Activated CD8-positive, alpha-beta T cell treated with anti-CD3 and anti-CD28 coated beads, Interleukin-2, amount 10 ng/mL, durations not matched to agents 7 days and 5 days (primary cell): Measurements from ENCODE around the gene CMC1. TPM values are rescaled to one million over a fixed set of nuclear protein-coding genes. Genes with fewer than 3 reads are reported as not detected.
"Not testable (repeated sequence)": the region's sequence is repeated elsewhere in the genome, so short reads cannot be mapped to it uniquely, and the experiment has no call there.

ENCODE experiments used
- ATAC-seq: fragments of 150-1000 bp; cut with Tn5 transposase; one replicate; pipeline ENCODE4 v1.10.0; 2021; ENCODE audit warnings: moderate library complexity
- CTCF ChIA-PET: fragments of 350-600 bp; sonication (Branson Sonifier 250); formaldehyde crosslinking; loops from one replicate; lab custom pipeline; 2021; ENCODE audit warnings: antibody characterized with exemption; lab: Charles Lee
- POLR2A ChIA-PET: fragments of 350-600 bp; sonication (Branson Sonifier 250); formaldehyde crosslinking; loops from one replicate; lab custom pipeline; 2021; ENCODE audit warnings: antibody characterized with exemption; lab: Charles Lee
- DNase-seq: peaks from one replicate; pipeline ENCODE4 v3.0.0-alpha.2; 2020
- H3K27ac Mint-ChIP-seq: one replicate; pipeline ENCODE4 v1.8.0; 2021; ENCODE audit warnings: mild to moderate bottlenecking, mixed read lengths
- H3K27me3 Mint-ChIP-seq: one replicate; pipeline ENCODE4 v1.8.0; 2021; ENCODE audit warnings: low read depth, mixed read lengths
- H3K36me3 Mint-ChIP-seq: one replicate; pipeline ENCODE4 v1.8.0; 2021; ENCODE audit warnings: low read depth, mixed read lengths
- H3K4me1 Mint-ChIP-seq: one replicate; pipeline ENCODE4 v1.8.0; 2021; ENCODE audit warnings: low read depth, mixed read lengths
- H3K4me3 Mint-ChIP-seq: one replicate; pipeline ENCODE4 v1.8.0; 2021; ENCODE audit warnings: mild to moderate bottlenecking, mixed read lengths
- H3K9me3 Mint-ChIP-seq: one replicate; pipeline ENCODE4 v1.8.0; 2022; ENCODE audit warnings: mixed read lengths; ENCODE audit not compliant: insufficient read depth
- total RNA-seq, 2 experiments: library from RNA; stranded (reverse); gene quantifications; one replicate each; pipeline ENCODE4 v1.2.3, GENCODE V29; 2021

CMC1 gene
- 10 to 100 TPM; 16.8 to 20.8 TPM for total RNA-seq

- H3K36me3 Mint-ChIP-seq, result peaks cover 9% of the 10 kb centered on the region
- H3K27ac Mint-ChIP-seq, result peak within 1 kb of the TSS; percentile 92
- H3K9me3 Mint-ChIP-seq, result no peaks in the 10 kb centered on the region
- ATAC-seq (peak; percentile 98), DNase-seq (peak; percentile 91)
- ChIA-PET CTCF (interaction anchor here (1.1 to 1.2 kb wide), 3 partner anchors 46 to 94 kb away, joined by 3 to 7 read pairs (median 4); no protein-coding TSS in a partner anchor), POLR2A (interaction anchor here (0.6 to 1.4 kb wide), 4 partner anchors 97 to 530 kb away, joined by 3 to 5 read pairs (median 4); partner anchors contain the start of genes AZI2 and ZCWPW2)
- H3K4me3 Mint-ChIP-seq, result peak within 1 kb of the TSS; percentile 91
- no peaks in the 10 kb centered on the region for H3K27me3 Mint-ChIP-seq
- peaks cover 33% of the 10 kb centered on the region for H3K4me1 Mint-ChIP-seq
Measured at GRCh38 chr3:28241221-28242160, at the start of gene CMC1. Gene CMC1 (plus strand): TSS chr3:28241619. CDS start chr3:28241794, 175 bp downstream.

- ATAC-seq (no peak), DNase-seq (no peak)
- Mint-ChIP-seq H3K27ac (no peak overlapping the region), H3K27me3 (no peaks in the 10 kb centered on the region), H3K4me3 (no peak overlapping the region), H3K9me3 (no peaks in the 10 kb centered on the region), H3K36me3 (no peaks in the 10 kb centered on the region), H3K4me1 (no peaks in the 10 kb centered on the region)
- ChIA-PET POLR2A (no interaction called here), CTCF (no interaction called here)
Measured at GRCh38 chr3:28198161-28198560, 43.3 kb upstream of the CMC1 start.

- CTCF ChIA-PET, result no interaction called here
- H3K27ac Mint-ChIP-seq, result no peak overlapping the region
Measured at GRCh38 chr3:28198974-28199373, 42.4 kb upstream of the CMC1 start.

GRCh38 chr3:28199643-28200042, 41.8 kb upstream of the CMC1 start:
- H3K27ac Mint-ChIP-seq, DNase-seq, H3K4me3 Mint-ChIP-seq, H3K9me3 Mint-ChIP-seq, H3K27me3 Mint-ChIP-seq, ATAC-seq, CTCF ChIA-PET, H3K36me3 Mint-ChIP-seq, POLR2A ChIA-PET, H3K4me1 Mint-ChIP-seq: not testable (repeated sequence)

More at GRCh38 chr3:28198974-28199373, 42.4 kb upstream of the CMC1 start:
- no peak overlapping the region for H3K4me3 Mint-ChIP-seq
- H3K36me3 Mint-ChIP-seq, result no peaks in the 10 kb centered on the region
- H3K27me3 Mint-ChIP-seq, result no peaks in the 10 kb centered on the region
- POLR2A ChIA-PET, result no interaction called here
- H3K4me1 Mint-ChIP-seq, result no peaks in the 10 kb centered on the region
- DNase-seq (no peak), ATAC-seq (no peak)
- H3K9me3 Mint-ChIP-seq, result no peaks in the 10 kb centered on the region

GRCh38 chr3:28200366-28200848, 41.0 kb upstream of the CMC1 start:
- CTCF ChIA-PET, DNase-seq, POLR2A ChIA-PET, H3K27ac Mint-ChIP-seq, H3K27me3 Mint-ChIP-seq, ATAC-seq, H3K4me1 Mint-ChIP-seq, H3K4me3 Mint-ChIP-seq, H3K9me3 Mint-ChIP-seq, H3K36me3 Mint-ChIP-seq: not testable (repeated sequence)

GRCh38 chr3:28206479-28206878, 34.9 kb upstream of the CMC1 start:
- DNase-seq (no peak), ATAC-seq (no peak)
- POLR2A ChIA-PET, result interaction anchor here (0.7 kb wide), 1 partner anchor 271 kb away, joined by 3 read pairs; no protein-coding TSS in a partner anchor
- H3K9me3 Mint-ChIP-seq, result no peaks in the 10 kb centered on the region
- peaks cover 4% of the 10 kb centered on the region for H3K36me3 Mint-ChIP-seq
- no peak overlapping the region for H3K4me3 Mint-ChIP-seq
- CTCF ChIA-PET, result no interaction called here
- no peak overlapping the region for H3K27ac Mint-ChIP-seq
- peaks cover 13% of the 10 kb centered on the region for H3K4me1 Mint-ChIP-seq
- no peaks in the 10 kb centered on the region for H3K27me3 Mint-ChIP-seq

- H3K9me3 Mint-ChIP-seq, result no peaks in the 10 kb centered on the region
- CTCF ChIA-PET, result no interaction called here
- ATAC-seq (no peak), DNase-seq (no peak)
- no peak overlapping the region for H3K27ac Mint-ChIP-seq
- no peak overlapping the region for H3K4me3 Mint-ChIP-seq
- no peaks in the 10 kb centered on the region for H3K27me3 Mint-ChIP-seq
- peaks cover 17% of the 10 kb centered on the region for H3K4me1 Mint-ChIP-seq
- POLR2A ChIA-PET, result interaction anchor here (0.7 to 1.0 kb wide), 2 partner anchors 32 to 272 kb away, joined by 3 read pairs; no protein-coding TSS in a partner anchor
- peaks cover 4% of the 10 kb centered on the region for H3K36me3 Mint-ChIP-seq
Measured at GRCh38 chr3:28207000-28207733, 34.3 kb upstream of the CMC1 start.

GRCh38 chr3:28210968-28211713, 30.3 kb upstream of the CMC1 start:
- no peaks in the 10 kb centered on the region for H3K27me3 Mint-ChIP-seq
- POLR2A ChIA-PET, result no interaction called here
- H3K4me1 Mint-ChIP-seq, result peaks cover 19% of the 10 kb centered on the region
- no peak overlapping the region for H3K4me3 Mint-ChIP-seq
- peak; percentile 49 for ATAC-seq
- DNase-seq, result no peak
- H3K36me3 Mint-ChIP-seq, result peaks cover 5% of the 10 kb centered on the region
- CTCF ChIA-PET, result no interaction called here
- peak overlapping the region; percentile 68 for H3K27ac Mint-ChIP-seq
- peaks cover 24% of the 10 kb centered on the region for H3K9me3 Mint-ChIP-seq

- POLR2A ChIA-PET, result no interaction called here
- ATAC-seq, result no peak
- Mint-ChIP-seq H3K9me3 (peaks cover 27% of the 10 kb centered on the region), H3K27ac (no peak overlapping the region), H3K36me3 (peaks cover 8% of the 10 kb centered on the region), H3K4me1 (peaks cover 19% of the 10 kb centered on the region), H3K27me3 (no peaks in the 10 kb centered on the region), H3K4me3 (no peak overlapping the region)
- no peak for DNase-seq
- CTCF ChIA-PET, result no interaction called here
Measured at GRCh38 chr3:28212681-28213080, 28.7 kb upstream of the CMC1 start.

GRCh38 chr3:28215407-28215806, 26.0 kb upstream of the CMC1 start:
- peaks cover 9% of the 10 kb centered on the region for H3K36me3 Mint-ChIP-seq
- CTCF ChIA-PET, result no interaction called here
- POLR2A ChIA-PET, result no interaction called here

More at GRCh38 chr3:28215407-28215806, 26.0 kb upstream of the CMC1 start:
- peaks cover 17% of the 10 kb centered on the region for H3K4me1 Mint-ChIP-seq
- no peak overlapping the region for H3K27ac Mint-ChIP-seq
- H3K9me3 Mint-ChIP-seq, result peaks cover 30% of the 10 kb centered on the region
- no peak overlapping the region for H3K4me3 Mint-ChIP-seq
- ATAC-seq (no peak), DNase-seq (no peak)
- no peaks in the 10 kb centered on the region for H3K27me3 Mint-ChIP-seq
